Left ventricle myocardium inferior (tissue), 1 donor: ENCODE data around the gene RAPGEF2. TPM values are rescaled to one million over a fixed set of nuclear protein-coding genes. Genes with fewer than 3 reads are reported as not detected.

Experiments
- DNase-seq: peaks from one replicate; pipeline ENCODE4 v3.0.0-alpha.2; 2020
- H3K27ac ChIP-seq: fragments of 200-600 bp; replicated peaks from 2 replicates; pipeline ENCODE4 v1.8.0; 2021
- H3K27me3 ChIP-seq: fragments of 200-600 bp; 2 replicates; pipeline ENCODE4 v1.8.0; 2021; ENCODE audit warnings: low read depth
- H3K36me3 ChIP-seq: fragments of 200-600 bp; 2 replicates; pipeline ENCODE4 v1.8.0; 2021
- H3K4me1 ChIP-seq: fragments of 200-600 bp; 2 replicates; pipeline ENCODE4 v1.8.0; 2021
- H3K4me3 ChIP-seq: fragments of 200-600 bp; 2 replicates; pipeline ENCODE4 v1.8.0; 2021; ENCODE audit warnings: mild to moderate bottlenecking, moderate library complexity
- H3K9me3 ChIP-seq: fragments of 200-600 bp; replicated peaks from 2 replicates; pipeline ENCODE4 v1.8.0; 2021
- CTCF ChIP-seq: fragments of 200-600 bp; IDR thresholded peaks from 2 replicates; pipeline ENCODE4 v1.8.0; 2021; ENCODE audit warnings: antibody characterized with exemption, mild to moderate bottlenecking, borderline replicate concordance
- intact Hi-C: fragments of 100-400 bp; cut with micrococcal nuclease; formaldehyde crosslinking; loops from one replicate; pipeline ENCODE4 v1.11.0; 2022
- total RNA-seq: library from RNA; stranded (reverse); fragmentation: NEBNext Ultra II Directional; extraction: Animal tissue kit (Norgen Biotek cat#: 25700); gene quantifications from one replicate; pipeline ENCODE4 v1.2.1, GENCODE V29; 2021
- donor health status: DM: no; HTN: yes; CAD: no; lungs with severe emphysema.

Gene RAPGEF2
- total RNA-seq, 1 donor from 2014 or later: 51.5 TPM

DNA sequence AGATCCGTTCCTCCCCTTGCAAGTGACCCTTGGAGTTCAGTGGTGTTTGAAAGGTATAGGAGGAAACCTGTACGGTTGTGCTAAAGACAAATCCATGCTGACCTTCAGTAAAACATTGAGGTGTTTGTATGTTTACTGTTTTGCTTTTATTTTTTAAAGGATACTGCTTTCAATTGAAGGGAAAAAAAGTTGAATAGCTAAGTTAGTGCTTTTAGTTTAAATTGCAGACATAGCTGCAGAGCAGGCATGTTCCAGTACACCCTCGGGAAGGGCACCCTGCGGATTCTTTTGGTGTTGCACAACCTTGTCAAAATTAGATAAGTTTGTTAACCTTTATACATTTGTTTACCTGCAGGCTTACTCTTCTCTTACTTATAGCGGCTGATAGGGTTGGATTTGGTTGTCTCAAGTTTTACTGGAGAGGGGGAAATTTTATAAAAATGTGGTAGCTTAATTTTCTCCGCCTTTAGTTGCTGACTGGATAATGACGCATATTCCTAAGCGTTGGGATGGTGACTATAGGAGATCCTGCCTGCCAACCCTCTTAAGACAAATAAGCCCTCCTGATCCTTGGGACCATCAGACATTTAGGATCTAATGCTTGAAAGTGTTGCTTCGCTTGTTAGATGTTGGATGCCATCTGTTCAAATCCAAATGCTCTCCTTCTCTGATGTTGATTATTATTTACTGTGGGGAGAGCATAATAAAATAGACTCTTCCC is 2.0 kb downstream of the RAPGEF2 start:
- H3K27ac ChIP-seq: peak overlapping the region; percentile 97
- no peak for DNase-seq
- no peaks in the 10 kb centered on the region for H3K36me3 ChIP-seq
- no peaks in the 10 kb centered on the region for H3K27me3 ChIP-seq
- peak overlapping the region; percentile 96 for H3K4me3 ChIP-seq
- TF ChIP-seq CTCF: peak; percentile 26
- no peaks in the 10 kb centered on the region for H3K9me3 ChIP-seq
- intact Hi-C loops: loop anchor here (10.0 kb wide), 1 partner anchor 50 kb away; no protein-coding TSS in a partner anchor
- peaks cover 66% of the 10 kb centered on the region for H3K4me1 ChIP-seq

DNA sequence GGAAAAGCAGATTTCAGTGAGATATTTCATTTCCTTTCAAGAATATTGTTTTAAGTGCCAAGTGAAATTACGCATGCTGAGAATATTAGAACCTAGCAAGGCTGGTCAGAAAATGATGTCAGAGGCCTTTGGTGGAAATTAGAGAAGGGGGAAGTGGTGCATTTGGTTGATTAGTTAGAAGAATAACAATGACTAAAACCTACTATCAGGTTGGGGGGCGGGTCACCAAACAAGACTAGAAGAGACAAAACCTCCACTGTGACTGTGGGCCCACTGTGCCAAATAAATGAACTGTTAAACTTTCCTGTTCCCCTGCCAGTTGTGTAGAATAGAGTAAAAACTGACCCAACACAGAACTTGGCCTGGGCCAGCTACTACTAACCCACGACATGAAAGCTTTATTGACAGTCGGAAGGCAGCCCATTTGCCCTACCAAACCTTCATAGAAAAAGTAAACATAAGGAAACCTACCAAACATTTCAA is 2.9 kb downstream of the RAPGEF2 start:
- TF ChIP-seq CTCF: no peak
- Histone ChIP-seq H3K27ac (peak overlapping the region; percentile 97), H3K9me3 (no peaks in the 10 kb centered on the region), H3K27me3 (no peaks in the 10 kb centered on the region), H3K4me3 (peak overlapping the region; percentile 96), H3K36me3 (no peaks in the 10 kb centered on the region), H3K4me1 (peaks cover 75% of the 10 kb centered on the region)
- intact Hi-C loops: loop anchor here (10.0 kb wide), 1 partner anchor 49 kb away; no protein-coding TSS in a partner anchor
- DNase-seq: no peak

GRCh38 chr4:159106636-159107035 is 3.8 kb downstream of the RAPGEF2 start:
- H3K36me3 ChIP-seq: no peaks in the 10 kb centered on the region
- intact Hi-C loops: loop anchor here (10.0 kb wide), 1 partner anchor 48 kb away; no protein-coding TSS in a partner anchor
- no peaks in the 10 kb centered on the region for H3K27me3 ChIP-seq
- no peak overlapping the region for H3K27ac ChIP-seq
- TF ChIP-seq CTCF: no peak
- H3K4me3 ChIP-seq: peak overlapping the region; percentile 96
- H3K9me3 ChIP-seq: no peaks in the 10 kb centered on the region
- no peak for DNase-seq
- H3K4me1 ChIP-seq: peaks cover 83% of the 10 kb centered on the region

GRCh38 chr4:159107203-159107925 is 4.5 kb downstream of the RAPGEF2 start:
- intact Hi-C loops: loop anchor here (10.0 kb wide), 1 partner anchor 47 kb away; no protein-coding TSS in a partner anchor
- H3K4me3 ChIP-seq: peak overlapping the region; percentile 96

More at GRCh38 chr4:159107203-159107925, 4.5 kb downstream of the RAPGEF2 start:
- no peak for DNase-seq
- no peaks in the 10 kb centered on the region for H3K9me3 ChIP-seq
- no peaks in the 10 kb centered on the region for H3K36me3 ChIP-seq
- H3K27me3 ChIP-seq: no peaks in the 10 kb centered on the region
- no peak overlapping the region for H3K27ac ChIP-seq
- peaks cover 86% of the 10 kb centered on the region for H3K4me1 ChIP-seq
- no peak for TF ChIP-seq CTCF
